C4-2B (cell line): ENCODE results near the gene ALDOA.

Source experiments
- ZFX ChIP-seq: fragments of 450-650 bp; IDR thresholded peaks from 2 replicates; pipeline ENCODE4 v1.6.1; 2017
- TF ChIP-seq, protein P1 (sequence below): fragments of 450-650 bp; conservative IDR thresholded peaks from 2 replicates; pipeline ENCODE4 v1.5.1; 2017; ENCODE audit warnings: mild to moderate bottlenecking

DNA sequence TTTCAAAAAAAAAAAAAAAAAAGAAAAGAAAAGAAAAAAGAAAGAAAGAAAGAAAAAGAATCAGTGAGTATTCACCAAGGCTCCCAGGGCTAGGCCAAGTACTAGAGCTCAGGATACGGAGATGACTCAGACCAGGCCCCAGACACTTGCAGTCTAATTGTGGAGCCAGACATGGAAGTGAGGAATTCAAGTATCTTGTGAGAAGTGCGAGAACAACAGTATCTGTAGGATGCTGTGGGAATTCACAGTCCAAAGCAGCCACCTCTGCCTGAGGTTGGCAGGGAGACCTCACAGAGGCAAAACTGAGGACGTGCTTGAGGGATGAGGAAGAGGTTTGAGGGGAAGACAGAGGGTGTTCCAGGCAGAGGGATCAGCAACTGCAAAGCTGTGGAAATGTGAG is 14.0 kb upstream of the ALDOA start:
- TF ChIP-seq, protein P1, sequence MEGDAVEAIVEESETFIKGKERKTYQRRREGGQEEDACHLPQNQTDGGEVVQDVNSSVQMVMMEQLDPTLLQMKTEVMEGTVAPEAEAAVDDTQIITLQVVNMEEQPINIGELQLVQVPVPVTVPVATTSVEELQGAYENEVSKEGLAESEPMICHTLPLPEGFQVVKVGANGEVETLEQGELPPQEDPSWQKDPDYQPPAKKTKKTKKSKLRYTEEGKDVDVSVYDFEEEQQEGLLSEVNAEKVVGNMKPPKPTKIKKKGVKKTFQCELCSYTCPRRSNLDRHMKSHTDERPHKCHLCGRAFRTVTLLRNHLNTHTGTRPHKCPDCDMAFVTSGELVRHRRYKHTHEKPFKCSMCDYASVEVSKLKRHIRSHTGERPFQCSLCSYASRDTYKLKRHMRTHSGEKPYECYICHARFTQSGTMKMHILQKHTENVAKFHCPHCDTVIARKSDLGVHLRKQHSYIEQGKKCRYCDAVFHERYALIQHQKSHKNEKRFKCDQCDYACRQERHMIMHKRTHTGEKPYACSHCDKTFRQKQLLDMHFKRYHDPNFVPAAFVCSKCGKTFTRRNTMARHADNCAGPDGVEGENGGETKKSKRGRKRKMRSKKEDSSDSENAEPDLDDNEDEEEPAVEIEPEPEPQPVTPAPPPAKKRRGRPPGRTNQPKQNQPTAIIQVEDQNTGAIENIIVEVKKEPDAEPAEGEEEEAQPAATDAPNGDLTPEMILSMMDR, result no peak
- TF ChIP-seq ZFX, result no peak
